B cell (primary cell): ENCODE measurements around the gene PARP8.

Experiments
- CTCF ChIP-seq: fragments of 200-600 bp; IDR thresholded peaks from one replicate; pipeline ENCODE4 v1.8.0; 2022; ENCODE audit warnings: antibody characterized with exemption, mild to moderate bottlenecking
- EZH2 ChIP-seq: IDR thresholded peaks from 2 replicates; pipeline ENCODE4 v1.6.1; 2012; ENCODE audit warnings: borderline replicate concordance, low read depth, mild to moderate bottlenecking, moderate library complexity, low read length; ENCODE audit not compliant: insufficient read depth, poor library complexity, severe bottlenecking

- no peak for TF ChIP-seq CTCF
- no peak for TF ChIP-seq EZH2
Measured at GRCh38 chr5:50766042-50766441, 99.6 kb downstream of the PARP8 start.
